ENCODE data around the gene RAF1.
"Not testable (repeated sequence)": the region's sequence is repeated elsewhere in the genome, so short reads cannot be mapped to it uniquely, and the experiment has no call there.

Gene RAF1

DNA sequence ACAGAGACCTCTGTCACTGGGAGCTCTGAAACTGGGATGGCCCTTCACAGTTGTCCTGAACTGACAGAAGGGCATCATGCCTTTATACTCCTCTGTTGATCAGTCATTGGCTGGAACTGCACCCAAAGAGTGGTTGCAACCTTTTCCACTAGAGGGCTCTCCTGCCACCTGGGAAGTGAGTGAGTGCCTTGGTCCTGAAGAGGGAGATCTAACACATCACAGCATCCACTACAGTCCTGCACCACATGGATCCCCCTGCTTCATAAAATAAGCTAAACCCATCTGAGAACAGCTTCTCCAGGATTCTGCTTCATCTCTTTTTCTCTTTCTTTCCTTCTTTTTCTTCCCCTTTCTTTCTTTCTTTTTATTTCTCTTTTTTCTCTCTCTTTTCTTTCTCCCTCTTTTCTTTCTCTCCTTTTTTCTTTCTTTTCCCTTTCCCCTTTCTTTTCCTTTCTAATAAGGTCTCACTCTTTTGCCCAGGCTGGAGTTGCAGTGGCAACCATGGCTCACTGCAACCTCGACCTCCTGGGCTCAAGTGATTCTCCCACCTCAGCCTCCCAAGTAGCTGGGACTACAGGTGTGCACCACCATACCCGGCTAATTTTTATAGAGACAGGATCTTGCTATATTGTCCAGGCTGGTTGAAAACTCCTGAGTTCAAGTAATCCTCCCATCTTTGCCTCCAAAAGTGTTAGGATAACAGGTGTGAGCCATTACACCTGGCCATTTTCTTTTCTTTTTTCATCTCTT is 42.8 kb upstream of the RAF1 start:
- DNase-seq (ENCODE audit: extremely low spot score) = peak; percentile 83
- no peak for TF ChIP-seq LEF1 (IDR thresholded peaks at IDR 0.05; ENCODE audit: borderline replicate concordance)
- TF ChIP-seq ARNT (IDR thresholded peaks at IDR 0.05) = no peak
- no peak for TF ChIP-seq SP1 (IDR thresholded peaks at IDR 0.05)
- TF ChIP-seq CTBP1 (IDR thresholded peaks at IDR 0.05; ENCODE audit: borderline replicate concordance) = 0 out of 2 replicates have a peak, but pooled peaks have one; percentile 46
- no peak for TF ChIP-seq BHLHE40 (IDR thresholded peaks at IDR 0.05; ENCODE audit: borderline replicate concordance)
- no peak for TF ChIP-seq FOXK2 (IDR thresholded peaks at IDR 0.05)
- no peak for TF ChIP-seq L3MBTL2 (conservative IDR thresholded peaks at IDR 0.05)
- TF ChIP-seq FOXM1 (IDR thresholded peaks at IDR 0.05; ENCODE audit: borderline replicate concordance) = no peak
- POLR2A ChIA-PET = no interaction called here
- CTCF ChIA-PET = interaction anchor here (1.2 to 1.3 kb wide), 3 partner anchors 10 to 17 kb away, joined by 3 to 7 read pairs (median 3); no protein-coding TSS in a partner anchor

DNA sequence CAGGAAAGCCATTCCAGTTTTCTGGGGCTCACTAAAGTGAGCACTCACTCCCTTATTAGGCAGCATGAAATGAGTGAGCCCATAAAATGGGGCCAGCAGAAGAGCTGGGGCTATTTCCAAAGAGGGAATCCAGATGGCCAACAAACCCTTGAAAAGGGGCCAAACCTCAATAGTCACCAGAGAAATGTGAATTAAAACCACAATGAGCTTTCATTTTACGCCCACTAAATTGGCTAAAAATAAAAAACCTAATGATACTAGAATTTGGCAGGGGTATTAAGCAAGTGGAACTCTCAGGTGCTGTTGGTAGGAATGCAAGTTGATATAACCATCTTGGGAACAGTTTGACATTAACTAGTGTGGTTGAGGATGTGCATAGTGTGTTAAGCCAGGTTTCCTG is 42.1 kb upstream of the RAF1 start:
- TF ChIP-seq ELF4 (IDR thresholded peaks at IDR 0.05) = no peak
- no peak for DNase-seq (ENCODE audit: extremely low spot score)
- CTCF ChIA-PET = interaction anchor here (1.2 kb wide), 1 partner anchor 17 kb away, joined by 3 read pairs; no protein-coding TSS in a partner anchor
- POLR2A ChIA-PET = no interaction called here

DNA sequence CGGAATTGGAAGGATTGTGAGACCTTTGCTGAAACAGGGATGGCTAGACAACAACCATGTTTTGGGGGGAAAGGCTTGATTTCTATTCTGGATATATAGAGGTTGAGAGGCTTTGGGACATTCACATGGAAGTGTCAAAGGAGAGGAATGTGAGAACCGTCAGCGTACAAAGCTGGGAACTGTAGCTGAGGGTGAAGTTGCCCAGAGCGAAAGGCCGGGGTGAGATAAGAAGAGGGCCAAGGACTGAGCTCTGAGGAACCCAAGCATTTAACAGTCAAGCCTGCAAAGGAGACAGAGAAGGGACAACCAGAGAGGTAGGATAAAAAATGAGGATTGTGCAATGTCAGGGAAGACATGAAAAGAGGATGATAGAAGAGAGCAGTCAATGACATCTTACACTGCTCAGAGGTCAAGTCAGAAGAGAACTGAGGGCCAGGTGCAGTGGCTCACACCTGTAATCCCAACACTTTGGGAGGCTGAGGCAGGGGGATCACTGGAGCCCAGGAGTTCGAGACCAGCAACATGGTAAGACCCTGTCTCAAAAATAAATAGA is 41.5 kb upstream of the RAF1 start:
- no peak for DNase-seq (ENCODE audit: extremely low spot score)
- TF ChIP-seq CTBP1 (IDR thresholded peaks at IDR 0.05; ENCODE audit: borderline replicate concordance) (no peak), FOXM1 (IDR thresholded peaks at IDR 0.05; ENCODE audit: borderline replicate concordance) (no peak), ZNF384 (IDR thresholded peaks at IDR 0.05) (no peak), L3MBTL2 (conservative IDR thresholded peaks at IDR 0.05) (no peak), ELF4 (IDR thresholded peaks at IDR 0.05) (no peak), SUZ12 (IDR thresholded peaks at IDR 0.05) (no peak), FOXA1 (IDR thresholded peaks at IDR 0.05) (no peak), TARDBP (IDR thresholded peaks at IDR 0.05) (no peak)
- TF ChIP-seq, protein P1, sequence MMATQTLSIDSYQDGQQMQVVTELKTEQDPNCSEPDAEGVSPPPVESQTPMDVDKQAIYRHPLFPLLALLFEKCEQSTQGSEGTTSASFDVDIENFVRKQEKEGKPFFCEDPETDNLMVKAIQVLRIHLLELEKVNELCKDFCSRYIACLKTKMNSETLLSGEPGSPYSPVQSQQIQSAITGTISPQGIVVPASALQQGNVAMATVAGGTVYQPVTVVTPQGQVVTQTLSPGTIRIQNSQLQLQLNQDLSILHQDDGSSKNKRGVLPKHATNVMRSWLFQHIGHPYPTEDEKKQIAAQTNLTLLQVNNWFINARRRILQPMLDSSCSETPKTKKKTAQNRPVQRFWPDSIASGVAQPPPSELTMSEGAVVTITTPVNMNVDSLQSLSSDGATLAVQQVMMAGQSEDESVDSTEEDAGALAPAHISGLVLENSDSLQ (IDR thresholded peaks at IDR 0.05) = no peak
- ChIA-PET CTCF (no interaction called here), POLR2A (no interaction called here)

DNA sequence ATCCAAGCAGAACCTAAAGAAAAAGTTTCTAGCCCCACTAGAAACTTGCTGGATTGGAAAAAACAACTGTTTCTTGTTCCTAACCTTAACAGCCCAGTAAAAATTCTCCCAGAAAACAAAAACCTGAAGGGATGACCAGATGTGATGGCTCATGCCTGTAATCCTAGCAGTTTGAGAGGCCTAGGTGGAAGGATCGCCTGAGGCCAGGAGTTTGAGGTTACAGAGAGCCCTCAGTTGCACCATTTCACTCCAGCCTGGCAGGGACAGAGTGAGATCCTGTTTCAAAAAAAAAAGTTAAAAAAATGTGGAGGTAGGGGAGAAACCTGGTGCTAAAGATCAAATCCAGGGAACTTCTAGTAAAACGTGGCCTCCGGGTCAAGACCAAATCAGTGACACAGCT is 38.6 kb upstream of the RAF1 start:
- no peak for DNase-seq (ENCODE audit: extremely low spot score)
- TF ChIP-seq L3MBTL2 (conservative IDR thresholded peaks at IDR 0.05) (no peak), NFRKB (IDR thresholded peaks at IDR 0.05) (no peak), SUZ12 (IDR thresholded peaks at IDR 0.05) (no peak), TARDBP (IDR thresholded peaks at IDR 0.05) (no peak), ZNF384 (IDR thresholded peaks at IDR 0.05) (no peak), HDGF (IDR thresholded peaks at IDR 0.05; ENCODE audit: borderline replicate concordance) (no peak), FOXK2 (IDR thresholded peaks at IDR 0.05) (no peak), CTBP1 (IDR thresholded peaks at IDR 0.05; ENCODE audit: borderline replicate concordance) (no peak), LEF1 (IDR thresholded peaks at IDR 0.05; ENCODE audit: borderline replicate concordance) (no peak), SP1 (IDR thresholded peaks at IDR 0.05) (no peak), ARNT (IDR thresholded peaks at IDR 0.05) (no peak), BHLHE40 (IDR thresholded peaks at IDR 0.05; ENCODE audit: borderline replicate concordance) (no peak), ELF4 (IDR thresholded peaks at IDR 0.05) (no peak), FOXM1 (IDR thresholded peaks at IDR 0.05; ENCODE audit: borderline replicate concordance) (no peak), FOXA1 (IDR thresholded peaks at IDR 0.05) (no peak)
- TF ChIP-seq, protein P1 (IDR thresholded peaks at IDR 0.05) = no peak
- POLR2A ChIA-PET = no interaction called here
- CTCF ChIA-PET = no interaction called here

DNA sequence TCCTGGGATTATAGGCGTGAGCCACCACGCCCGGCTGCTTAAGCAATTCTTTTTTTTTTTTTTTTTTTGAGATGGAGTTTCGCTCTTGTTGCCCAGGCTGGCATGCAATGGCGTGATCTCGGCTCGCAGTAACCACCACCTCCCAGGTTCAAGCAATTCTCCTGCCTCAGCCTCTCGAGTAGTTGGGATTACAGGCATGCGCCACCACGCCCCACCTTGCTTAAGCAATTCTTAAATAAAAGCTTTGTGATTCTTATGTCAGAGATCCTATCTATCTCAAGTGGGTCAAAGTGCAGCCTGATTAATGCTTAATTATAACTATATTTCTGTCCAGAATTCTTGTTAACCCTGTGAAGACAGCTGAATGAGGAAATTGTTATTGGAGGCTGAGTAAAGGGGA is 37.7 kb upstream of the RAF1 start:
- CTCF ChIA-PET; POLR2A ChIA-PET; DNase-seq (ENCODE audit: extremely low spot score): not testable (repeated sequence)

DNA sequence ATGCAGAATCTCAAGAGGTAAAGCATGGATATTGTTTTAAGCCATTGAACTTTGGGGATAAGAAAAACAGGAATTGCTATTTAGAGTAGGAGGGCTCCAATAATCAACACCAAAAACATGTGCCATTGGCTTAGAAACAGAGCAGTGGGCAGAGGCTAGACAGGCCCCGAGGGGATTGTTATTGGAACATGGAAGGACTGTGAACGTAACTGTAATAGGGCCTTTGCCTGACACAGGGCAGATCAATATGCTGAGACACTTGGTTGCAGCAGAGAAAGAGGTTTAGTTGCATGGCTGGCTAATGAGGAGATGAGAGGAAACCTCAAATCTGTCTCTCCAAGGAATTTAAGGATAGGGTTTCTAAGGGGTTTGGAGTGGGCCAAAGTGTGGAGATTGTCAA is 36.9 kb upstream of the RAF1 start:
- TF ChIP-seq L3MBTL2 (conservative IDR thresholded peaks at IDR 0.05) = no peak
- no peak for TF ChIP-seq FOXM1 (IDR thresholded peaks at IDR 0.05; ENCODE audit: borderline replicate concordance)
- no peak for TF ChIP-seq ARNT (IDR thresholded peaks at IDR 0.05)
- TF ChIP-seq HDGF (IDR thresholded peaks at IDR 0.05; ENCODE audit: borderline replicate concordance) = no peak
- TF ChIP-seq CTBP1 (IDR thresholded peaks at IDR 0.05; ENCODE audit: borderline replicate concordance) = no peak
- TF ChIP-seq, protein P1 (IDR thresholded peaks at IDR 0.05) = no peak
- no peak for TF ChIP-seq TARDBP (IDR thresholded peaks at IDR 0.05)
- TF ChIP-seq ZNF384 (IDR thresholded peaks at IDR 0.05) = no peak
- no peak for TF ChIP-seq FOXA1 (IDR thresholded peaks at IDR 0.05)
- no peak for TF ChIP-seq FOXK2 (IDR thresholded peaks at IDR 0.05)
- TF ChIP-seq LEF1 (IDR thresholded peaks at IDR 0.05; ENCODE audit: borderline replicate concordance) = no peak
- TF ChIP-seq BHLHE40 (IDR thresholded peaks at IDR 0.05; ENCODE audit: borderline replicate concordance) = no peak
- TF ChIP-seq NFRKB (IDR thresholded peaks at IDR 0.05) = no peak
- TF ChIP-seq ELF4 (IDR thresholded peaks at IDR 0.05) = no peak
- no peak for TF ChIP-seq SUZ12 (IDR thresholded peaks at IDR 0.05)
- no peak for TF ChIP-seq SP1 (IDR thresholded peaks at IDR 0.05)
- no peak for DNase-seq (ENCODE audit: extremely low spot score)
- ChIA-PET POLR2A (no interaction called here), CTCF (no interaction called here)

Measured in HEK293T (cell line).